HEK293 (cell line): ENCODE results near the gene KDM4C.
A peak's percentile ranks its signal among the peaks of the same experiment; 100 is the strongest.

Experiments
- ZNF202 ChIP-seq: fragments of 450-650 bp; formaldehyde crosslinking; IDR thresholded peaks from 2 replicates; pipeline ENCODE4 v1.5.1; 2016; ENCODE audit warnings: missing biosample characterization, missing genetic modification characterization, borderline replicate concordance
- ZNF341 ChIP-seq: fragments of 450-650 bp; formaldehyde crosslinking; IDR thresholded peaks from 2 replicates; pipeline ENCODE4; 2016; ENCODE audit warnings: low read depth, missing biosample characterization, missing genetic modification characterization
- TF ChIP-seq, protein P1 (sequence below): fragments of 450-650 bp; formaldehyde crosslinking; IDR thresholded peaks from 2 replicates; pipeline ENCODE4 v1.5.1; 2016; ENCODE audit warnings: missing biosample characterization, missing genetic modification characterization

DNA sequence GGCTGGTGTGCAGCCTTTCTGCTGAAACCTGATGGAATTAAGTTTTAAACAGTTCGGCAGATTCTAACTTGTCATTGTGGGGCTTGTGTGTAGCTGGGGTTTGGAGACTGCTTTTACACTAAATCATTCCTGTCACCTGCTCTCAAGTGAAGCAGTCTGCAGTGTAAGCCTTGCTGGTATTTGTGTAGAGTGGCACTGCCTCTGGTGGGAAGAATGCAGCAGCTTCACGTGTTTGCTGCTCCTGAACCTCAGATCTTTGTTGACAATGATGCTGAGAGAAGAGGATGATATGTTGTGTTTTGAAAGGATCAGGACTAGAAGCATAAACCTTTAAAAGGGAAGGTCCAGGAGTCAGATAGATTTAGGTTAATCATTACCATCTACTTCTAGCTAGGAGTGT lies 88.1 kb downstream of the KDM4C start:
- no peak for TF ChIP-seq ZNF202 (tag by site-specific recombination)
- no peak for TF ChIP-seq ZNF341 (tag by site-specific recombination)
- TF ChIP-seq, protein P1, sequence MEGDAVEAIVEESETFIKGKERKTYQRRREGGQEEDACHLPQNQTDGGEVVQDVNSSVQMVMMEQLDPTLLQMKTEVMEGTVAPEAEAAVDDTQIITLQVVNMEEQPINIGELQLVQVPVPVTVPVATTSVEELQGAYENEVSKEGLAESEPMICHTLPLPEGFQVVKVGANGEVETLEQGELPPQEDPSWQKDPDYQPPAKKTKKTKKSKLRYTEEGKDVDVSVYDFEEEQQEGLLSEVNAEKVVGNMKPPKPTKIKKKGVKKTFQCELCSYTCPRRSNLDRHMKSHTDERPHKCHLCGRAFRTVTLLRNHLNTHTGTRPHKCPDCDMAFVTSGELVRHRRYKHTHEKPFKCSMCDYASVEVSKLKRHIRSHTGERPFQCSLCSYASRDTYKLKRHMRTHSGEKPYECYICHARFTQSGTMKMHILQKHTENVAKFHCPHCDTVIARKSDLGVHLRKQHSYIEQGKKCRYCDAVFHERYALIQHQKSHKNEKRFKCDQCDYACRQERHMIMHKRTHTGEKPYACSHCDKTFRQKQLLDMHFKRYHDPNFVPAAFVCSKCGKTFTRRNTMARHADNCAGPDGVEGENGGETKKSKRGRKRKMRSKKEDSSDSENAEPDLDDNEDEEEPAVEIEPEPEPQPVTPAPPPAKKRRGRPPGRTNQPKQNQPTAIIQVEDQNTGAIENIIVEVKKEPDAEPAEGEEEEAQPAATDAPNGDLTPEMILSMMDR (tag by site-specific recombination) = 0 out of 2 replicates have a peak, but pooled peaks have one; percentile 23
